Hepatocyte (in vitro differentiated cells): ENCODE measurements around the gene NOP14.

ENCODE experiments used
- EZH2 ChIP-seq: fragments of 200-600 bp; sonication (generic); IDR thresholded peaks from 2 replicates; pipeline ENCODE4 v1.6.1; 2016; ENCODE audit warnings: antibody characterized with exemption, mild to moderate bottlenecking, borderline replicate concordance
- TF ChIP-seq, protein P1 (sequence below): fragments of 200-600 bp; sonication (generic); IDR thresholded peaks from 2 replicates; pipeline ENCODE4 v1.5.1; 2016; ENCODE audit warnings: antibody characterized with exemption, mild to moderate bottlenecking; ENCODE audit not compliant: poor library complexity

DNA sequence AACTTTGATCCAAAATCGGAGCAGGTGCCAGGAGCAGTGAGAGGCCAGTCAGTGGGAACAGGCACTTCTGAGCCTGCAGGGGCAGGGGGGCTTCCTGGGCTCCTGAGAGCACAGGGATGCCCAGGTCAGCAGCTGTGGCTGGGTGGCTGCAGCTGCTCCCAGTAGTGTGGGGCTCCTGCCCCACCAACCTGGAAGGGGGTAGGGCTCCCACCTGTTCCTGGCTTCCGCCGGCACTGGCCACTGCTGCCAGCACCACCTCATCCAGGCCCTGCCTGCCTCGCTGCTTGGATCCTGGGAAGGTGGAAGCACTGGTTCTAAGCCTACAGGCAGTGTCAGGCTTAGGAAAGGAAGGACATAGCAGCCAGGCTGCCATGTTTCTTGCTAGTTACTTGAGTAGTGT lies 18.8 kb upstream of the NOP14 start:
- TF ChIP-seq, protein P1, sequence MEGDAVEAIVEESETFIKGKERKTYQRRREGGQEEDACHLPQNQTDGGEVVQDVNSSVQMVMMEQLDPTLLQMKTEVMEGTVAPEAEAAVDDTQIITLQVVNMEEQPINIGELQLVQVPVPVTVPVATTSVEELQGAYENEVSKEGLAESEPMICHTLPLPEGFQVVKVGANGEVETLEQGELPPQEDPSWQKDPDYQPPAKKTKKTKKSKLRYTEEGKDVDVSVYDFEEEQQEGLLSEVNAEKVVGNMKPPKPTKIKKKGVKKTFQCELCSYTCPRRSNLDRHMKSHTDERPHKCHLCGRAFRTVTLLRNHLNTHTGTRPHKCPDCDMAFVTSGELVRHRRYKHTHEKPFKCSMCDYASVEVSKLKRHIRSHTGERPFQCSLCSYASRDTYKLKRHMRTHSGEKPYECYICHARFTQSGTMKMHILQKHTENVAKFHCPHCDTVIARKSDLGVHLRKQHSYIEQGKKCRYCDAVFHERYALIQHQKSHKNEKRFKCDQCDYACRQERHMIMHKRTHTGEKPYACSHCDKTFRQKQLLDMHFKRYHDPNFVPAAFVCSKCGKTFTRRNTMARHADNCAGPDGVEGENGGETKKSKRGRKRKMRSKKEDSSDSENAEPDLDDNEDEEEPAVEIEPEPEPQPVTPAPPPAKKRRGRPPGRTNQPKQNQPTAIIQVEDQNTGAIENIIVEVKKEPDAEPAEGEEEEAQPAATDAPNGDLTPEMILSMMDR, result no peak
- no peak for TF ChIP-seq EZH2
